Suppressor macrophage (primary cell): ENCODE results near the gene CREG1.

Source experiments
- DNase-seq, 4 experiments: peaks; one replicate each; pipeline ENCODE4 v3.0.0-alpha.2; 2020 to 2022

Gene CREG1

GRCh38 chr1:167502719-167503462, 50.7 kb downstream of the CREG1 start:
- DNase-seq: no peak

GRCh38 chr1:167502192-167502551, 51.4 kb downstream of the CREG1 start:
- DNase-seq: no peak

GRCh38 chr1:167501515-167502191, 51.9 kb downstream of the CREG1 start:
- no peak for DNase-seq

DNA sequence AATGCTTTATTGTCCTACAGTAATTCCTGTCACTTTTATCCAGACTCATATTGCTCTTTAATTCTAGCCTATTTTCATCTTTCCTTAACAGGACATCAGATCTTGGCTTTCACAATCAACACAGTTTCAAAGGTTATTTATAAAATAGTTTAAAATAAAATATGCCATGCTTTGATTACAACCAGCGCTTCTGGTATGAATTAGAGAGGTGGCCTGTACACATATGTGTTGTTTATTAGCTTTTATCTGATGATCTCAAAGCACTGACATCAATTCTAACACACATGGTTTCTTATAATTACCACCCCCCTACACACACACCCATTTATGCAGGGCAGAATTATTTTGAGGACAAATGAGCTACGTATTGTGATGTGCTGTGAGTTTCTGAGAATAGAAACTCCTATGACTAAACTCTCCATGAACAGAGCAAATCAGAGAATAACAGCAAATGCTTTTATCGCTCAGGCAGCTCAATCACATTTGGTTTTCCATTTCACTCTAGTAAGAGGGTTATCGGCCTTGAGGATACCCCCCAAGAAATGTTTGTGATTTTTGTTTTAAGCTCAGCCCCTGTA, 53.2 kb downstream of the CREG1 start:
- DNase-seq: no peak

DNA sequence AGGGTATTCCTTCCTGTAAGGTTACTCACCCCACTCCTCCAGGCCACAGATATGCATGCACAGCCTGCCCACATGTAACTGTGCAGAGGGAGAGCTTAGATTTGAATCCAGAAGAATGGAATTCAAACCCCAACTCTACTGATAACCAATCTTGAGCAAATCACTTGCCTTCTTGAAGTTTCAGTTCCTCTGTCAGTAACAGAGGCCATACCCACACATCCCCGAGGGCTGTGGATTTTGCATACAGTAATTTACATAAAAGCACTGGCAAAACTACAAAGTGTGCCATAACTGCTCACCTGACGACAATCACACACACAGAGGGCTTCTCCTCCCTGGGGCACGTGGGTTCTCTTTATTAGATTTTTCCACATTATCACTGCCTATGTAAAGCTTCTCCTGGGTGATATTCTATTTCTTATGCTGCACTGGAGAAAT, 53.9 kb downstream of the CREG1 start:
- DNase-seq: peak in 3 of 4 experiments; percentile 20 to 39 (median 22)

DNA sequence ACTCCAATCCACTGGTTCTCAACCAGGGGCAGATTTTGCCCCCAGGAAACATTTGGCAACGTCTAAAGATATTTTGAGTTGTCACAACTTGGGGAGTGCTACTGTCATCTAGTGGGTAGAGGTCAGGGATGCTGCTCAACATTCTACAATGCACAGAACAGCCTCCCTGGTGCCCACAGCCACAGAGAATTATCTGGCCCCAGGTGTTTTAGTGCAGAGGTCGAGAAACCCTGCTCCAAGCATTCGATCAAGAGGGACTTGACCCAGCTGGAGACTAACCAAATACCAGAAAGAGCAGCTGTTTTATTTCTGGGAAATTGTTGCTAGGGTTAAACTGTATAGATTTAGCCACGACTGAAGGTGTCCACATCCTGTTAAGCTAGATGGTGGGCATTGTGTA, 54.5 kb downstream of the CREG1 start:
- DNase-seq: no peak

DNA sequence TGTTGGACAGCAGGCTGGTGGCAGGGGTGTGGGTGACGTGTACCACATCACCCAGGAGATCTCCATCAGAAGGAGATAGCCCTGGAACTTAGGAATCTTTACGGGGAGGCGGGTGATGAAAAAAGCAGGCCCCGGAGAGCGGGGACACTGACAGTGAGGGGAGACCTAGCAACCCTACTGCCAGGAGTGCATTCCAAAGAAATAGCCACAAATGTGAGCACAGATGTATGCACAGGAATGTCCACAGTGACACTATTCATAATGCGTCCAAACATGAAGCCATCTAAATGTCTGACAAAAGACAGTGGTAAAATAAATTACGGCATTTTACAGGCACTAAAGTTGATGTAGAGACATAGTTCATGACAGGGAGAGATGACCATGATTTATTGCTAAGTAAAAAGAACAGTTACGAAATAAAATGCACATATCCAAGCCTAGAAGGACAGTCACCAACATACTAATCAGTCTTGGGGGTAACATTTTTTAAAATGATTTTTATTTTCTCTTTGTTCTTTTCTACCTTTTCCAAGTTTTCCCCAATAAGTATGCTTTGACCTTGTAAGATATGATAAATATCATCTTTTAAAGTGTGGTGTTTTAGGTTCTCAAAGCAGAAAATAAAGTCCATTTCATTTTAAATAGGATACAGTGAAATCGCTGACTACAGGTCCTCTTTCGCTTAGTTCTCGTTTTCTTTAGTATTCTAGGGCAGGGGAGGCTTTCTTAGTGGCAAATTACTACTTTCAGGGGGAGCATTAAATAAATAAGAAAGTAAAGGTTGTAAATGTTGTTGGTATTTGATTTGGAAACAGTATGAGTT, 56.6 kb downstream of the CREG1 start:
- DNase-seq: no peak

GRCh38 chr1:167493372-167493771, 60.2 kb downstream of the CREG1 start:
- DNase-seq: no peak

GRCh38 chr1:167492481-167492910, 61.1 kb downstream of the CREG1 start:
- DNase-seq: no peak

- DNase-seq: peak in 1 of 4 experiments; percentile 4
Observed at GRCh38 chr1:167491586-167492461, 61.7 kb downstream of the CREG1 start.
